H1 (cell line): ENCODE data around the gene GFAP. TPM values are rescaled to one million over a fixed set of nuclear protein-coding genes. Genes with fewer than 3 reads are reported as not detected.

ENCODE experiments used
- CTCF ChIA-PET: fragments of 300-600 bp; sonication (Branson Sonifier 250); formaldehyde crosslinking; loops from one replicate; lab custom pipeline; 2021; ENCODE audit not compliant: partially characterized antibody; lab: Charles Lee
- POLR2A ChIA-PET: fragments of 300-600 bp; sonication (Branson Sonifier 250); formaldehyde crosslinking; loops from one replicate; lab custom pipeline; 2021; ENCODE audit warnings: inconsistent platforms; ENCODE audit not compliant: partially characterized antibody; lab: Charles Lee
- DNase-seq, 2 experiments: peaks; one replicate each; pipeline versions ENCODE4 v3.0.0 to v3.0.0-alpha.2; 2010 to 2022; ENCODE audit warnings: low spot score in 2 of 2, low read depth in 1 of 2, mixed read lengths in 1 of 2
- FAIRE-seq: peaks from 2 replicates; lab custom pipeline; 2011; peaks lifted over from hg19 to GRCh38; lab: Jason Lieb, UNC
- H2AFZ ChIP-seq: 2 replicates; pipeline ENCODE4 v1.8.1; 2012; ENCODE audit warnings: low read length, inconsistent platforms
- H2AK5ac ChIP-seq: 2 replicates; pipeline ENCODE4 v1.6.1; 2013; ENCODE audit warnings: low read depth, low read length
- H2BK120ac ChIP-seq: replicated peaks from 2 replicates; pipeline ENCODE3; 2013; ENCODE audit warnings: low read depth, low read length, inconsistent platforms
- H2BK12ac ChIP-seq: 2 replicates; pipeline ENCODE4 v1.6.1; 2013; ENCODE audit warnings: low read depth, low read length
- H2BK15ac ChIP-seq: 2 replicates; pipeline ENCODE4 v1.6.1; 2013; ENCODE audit warnings: low read length
- H2BK20ac ChIP-seq: 2 replicates; pipeline ENCODE4 v1.6.1; 2013; ENCODE audit warnings: low read length
- H2BK5ac ChIP-seq: 2 replicates; pipeline ENCODE4 v1.6.1; 2013; ENCODE audit warnings: low read depth, low read length
- H3K14ac ChIP-seq: 2 replicates; pipeline ENCODE4 v1.6.1; 2013; ENCODE audit warnings: inconsistent platforms; ENCODE audit not compliant: insufficient read length
- H3K18ac ChIP-seq: 2 replicates; pipeline ENCODE4 v1.6.1; 2013; ENCODE audit warnings: low read length; ENCODE audit errors: extremely low read depth
- H3K23ac ChIP-seq: 2 replicates; pipeline ENCODE4 v1.6.1; 2013; ENCODE audit warnings: inconsistent platforms; ENCODE audit not compliant: insufficient read length
- H3K23me2 ChIP-seq: 2 replicates; pipeline ENCODE4 v1.6.1; 2013; ENCODE audit warnings: low read depth, low read length
- H3K27ac ChIP-seq: 2 replicates; pipeline ENCODE4 v1.6.1; 2011; ENCODE audit warnings: low read depth, low read length, inconsistent platforms
- H3K27me3 ChIP-seq, 4 experiments: replicated peaks in 1 of 4; 1 replicate in 1 of 4; 2 replicates in 3 of 4; pipeline versions ENCODE4 v1.6.1 to v1.8.1; 2011 to 2013; ENCODE audit warnings: low read length in 3 of 4, mild to moderate bottlenecking in 3 of 4, inconsistent platforms in 2 of 4, mixed read lengths in 2 of 4, moderate library complexity in 1 of 4; ENCODE audit not compliant: control insufficient read depth in 3 of 4, insufficient read depth in 3 of 4; ENCODE audit errors: extremely low read depth in 1 of 4
- H3K36me3 ChIP-seq, 4 experiments: 2 replicates each; pipeline versions ENCODE4 v1.6.1 to v1.8.1; 2011 to 2013; ENCODE audit warnings: mild to moderate bottlenecking in 4 of 4, low read length in 3 of 4, moderate library complexity in 2 of 4, control low read depth in 1 of 4, inconsistent platforms in 1 of 4; ENCODE audit not compliant: insufficient read depth in 4 of 4, control insufficient read depth in 2 of 4
- H3K4ac ChIP-seq: replicated peaks from 2 replicates; pipeline ENCODE3; 2013; ENCODE audit warnings: low read length, low read depth, mixed read lengths, inconsistent platforms; ENCODE audit not compliant: insufficient read length
- H3K4me1 ChIP-seq, 4 experiments: replicated peaks in 1 of 4; 1 replicate in 1 of 4; 2 replicates in 3 of 4; pipeline versions ENCODE4 v1.6.1 to v1.8.1; 2011 to 2013; ENCODE audit warnings: low read length in 3 of 4, inconsistent platforms in 2 of 4, mixed read lengths in 1 of 4; ENCODE audit not compliant: insufficient read depth in 4 of 4, control insufficient read depth in 3 of 4
- H3K4me2 ChIP-seq, 2 experiments: 2 replicates each; pipeline versions ENCODE4 v1.6.1 to v1.8.1; 2011 to 2013; ENCODE audit warnings: low read depth in 2 of 2, low read length in 2 of 2, control low read depth in 1 of 2, inconsistent platforms in 1 of 2, mild to moderate bottlenecking in 1 of 2; ENCODE audit not compliant: insufficient read depth in 1 of 2
- H3K4me3 ChIP-seq, 4 experiments: fragments of 200-600, 300-600 bp in 1 of 4; sonication (generic), shearing (Covaris generic), sonication (Bioruptor Twin) in 1 of 4; 2 replicates each; pipeline versions ENCODE4 v1.5.1 to v1.8.1; 2011 to 2016; ENCODE audit warnings: low read length in 4 of 4, low read depth in 3 of 4, control low read depth in 2 of 4, inconsistent platforms in 2 of 4, mild to moderate bottlenecking in 2 of 4, mixed read lengths in 1 of 4, moderate library complexity in 1 of 4; ENCODE audit not compliant: insufficient read depth in 2 of 4; ENCODE audit errors: extremely low read depth in 1 of 4
- H3K56ac ChIP-seq: replicated peaks from 2 replicates; pipeline ENCODE3; 2013; ENCODE audit warnings: low read depth, mild to moderate bottlenecking, mixed read lengths, low read length, inconsistent platforms; ENCODE audit not compliant: insufficient read length
- H3K79me1 ChIP-seq: 2 replicates; pipeline ENCODE4 v1.6.1; 2013; ENCODE audit warnings: low read depth, low read length, control low read depth
- H3K79me2 ChIP-seq, 2 experiments: 2 replicates each; pipeline versions ENCODE4 v1.6.1 to v1.8.1; 2012 to 2013; ENCODE audit warnings: low read length in 2 of 2, mild to moderate bottlenecking in 2 of 2, inconsistent platforms in 1 of 2; ENCODE audit not compliant: insufficient read depth in 2 of 2, control insufficient read depth in 1 of 2
- H3K9ac ChIP-seq, 4 experiments: replicated peaks in 1 of 4; 1 replicate in 1 of 4; 2 replicates in 3 of 4; pipeline versions ENCODE4 v1.6.1 to v1.8.1; 2011 to 2013; ENCODE audit warnings: low read depth in 3 of 4, low read length in 3 of 4, control low read depth in 2 of 4, mild to moderate bottlenecking in 2 of 4, moderate library complexity in 2 of 4, inconsistent platforms in 1 of 4; ENCODE audit errors: extremely low read depth in 1 of 4
- H3K9me3 ChIP-seq, 2 experiments: 2 replicates each; pipeline versions ENCODE4 v1.6.1 to v1.8.1; 2012 to 2013; ENCODE audit warnings: mild to moderate bottlenecking in 2 of 2, moderate library complexity in 2 of 2, control low read depth in 1 of 2, inconsistent platforms in 1 of 2, low read depth in 1 of 2, low read length in 1 of 2, mixed read lengths in 1 of 2; ENCODE audit not compliant: insufficient read depth in 2 of 2
- H4K20me1 ChIP-seq, 2 experiments: replicated peaks in 1 of 2; 2 replicates each; pipeline versions ENCODE3 to v1.8.1; 2011 to 2013; ENCODE audit warnings: inconsistent platforms in 2 of 2, low read length in 2 of 2, mild to moderate bottlenecking in 1 of 2; ENCODE audit not compliant: insufficient read depth in 2 of 2, control insufficient read depth in 1 of 2
- H4K5ac ChIP-seq: 2 replicates; pipeline ENCODE4 v1.6.1; 2013; ENCODE audit warnings: low read length, low read depth, mixed read lengths, inconsistent platforms; ENCODE audit not compliant: insufficient read length
- H4K8ac ChIP-seq: 2 replicates; pipeline ENCODE4 v1.8.0; 2013; ENCODE audit warnings: mild to moderate bottlenecking, moderate library complexity, low read length, inconsistent platforms; ENCODE audit not compliant: insufficient read depth; ENCODE audit errors: extremely low read depth
- H4K91ac ChIP-seq: replicated peaks from 2 replicates; pipeline ENCODE3; 2013; ENCODE audit warnings: low read length, mixed read lengths, inconsistent platforms; ENCODE audit not compliant: insufficient read length
- CHD2 ChIP-seq: IDR thresholded peaks from 2 replicates; pipeline ENCODE4 v1.6.1; 2012; ENCODE audit warnings: low read length, improper control_type of control experiment
- FOSL1 ChIP-seq: IDR thresholded peaks from 2 replicates; pipeline ENCODE4 v1.6.1; 2011; ENCODE audit warnings: mild to moderate bottlenecking, low read depth, low read length, moderate library complexity; ENCODE audit not compliant: insufficient read depth
- GTF2F1 ChIP-seq: IDR thresholded peaks from 2 replicates; pipeline ENCODE4 v1.6.1; 2012; ENCODE audit warnings: low read depth, low read length, improper control_type of control experiment, borderline replicate concordance
- POLR2A ChIP-seq, 2 experiments: IDR thresholded peaks; 1 replicate in 1 of 2; 2 replicates in 1 of 2; pipeline ENCODE4 v1.6.1; 2011; ENCODE audit warnings: low read depth in 2 of 2, low read length in 2 of 2, mild to moderate bottlenecking in 2 of 2; ENCODE audit errors: control extremely low read depth in 1 of 2
- RNF2 ChIP-seq: fragments of 200-900, 300-1000 bp; sonication (generic); IDR thresholded peaks from 2 replicates; pipeline ENCODE4 v1.7.1; 2016; ENCODE audit warnings: borderline replicate concordance, low read depth, mild to moderate bottlenecking, antibody characterized with exemption, low read length; ENCODE audit not compliant: poor library complexity, severe bottlenecking; ENCODE audit errors: missing control alignments
- SP1 ChIP-seq: IDR thresholded peaks from 2 replicates; pipeline ENCODE4 v1.6.1; 2011; ENCODE audit warnings: low read depth, low read length
- TBP ChIP-seq: IDR thresholded peaks from 2 replicates; pipeline ENCODE4 v1.6.1; 2011; ENCODE audit warnings: low read depth, low read length, improper control_type of control experiment
- ZNF274 ChIP-seq: IDR thresholded peaks from 2 replicates; pipeline ENCODE4 v1.7.0; 2012; ENCODE audit warnings: low read length, borderline replicate concordance; ENCODE audit errors: extremely low read depth
- WGBS, 2 experiments: shearing (Covaris generic) in 1 of 2; methylation state at CpG; one replicate each; pipeline versions ENCODE4 v1.1.6 to v1.1.7; 2013 to 2015; ENCODE audit warnings: low lambda C conversion rate in 2 of 2, mixed read lengths in 2 of 2, inconsistent platforms in 1 of 2, low coverage in 1 of 2, missing lambda C conversion rate in 1 of 2; ENCODE audit not compliant: insufficient replicate concordance in 2 of 2, insufficient coverage in 1 of 2, insufficient read length in 1 of 2; ENCODE audit errors: extremely low coverage in 1 of 2, missing lambda C conversion rate in 1 of 2; 5-methylcytosine and 5-hydroxymethylcytosine counted together
- polyA plus RNA-seq, 7 experiments: library from polyadenylated mRNA; depleted of rRNA in 3 of 7; stranded (reverse) in 5 of 7; unstranded in 2 of 7; fragments of >200 nt in 5 of 7; fragments of 200-250 nt in 2 of 7; gene quantifications; 1 replicate in 5 of 7; 2 replicates in 1 of 7; 4 replicates in 1 of 7; pipeline versions ENCODE4 v1.2.1 to v1.2.3, GENCODE V29; 2011 to 2013; ENCODE audit warnings: missing spikeins in 2 of 7, mixed read lengths in 2 of 7
- total RNA-seq: library from RNA; stranded (reverse); fragmentation: NEBNext Ultra II Directional; extraction: Animal tissue kit (Norgen Biotek cat#: 25700); gene quantifications from 2 replicates; pipeline ENCODE4 v1.2.1, GENCODE V29; 2021
- TF ChIP-seq, protein P1 (sequence below), 3 experiments: IDR thresholded peaks; 1 replicate in 2 of 3; 2 replicates in 1 of 3; pipeline versions ENCODE4 v1.5.1 to v1.6.1; 2011; ENCODE audit warnings: low read length in 3 of 3, mild to moderate bottlenecking in 3 of 3, inconsistent platforms in 2 of 3, low read depth in 1 of 3, moderate library complexity in 1 of 3; ENCODE audit not compliant: insufficient read depth in 1 of 3; ENCODE audit errors: control extremely low read depth in 1 of 3

Gene GFAP
- total and polyA plus RNA-seq, 2 of the 8 experiments (the other 6 are each of a cell fraction or from before 2014, with no cell fraction given) = 1.3 to 1.5 TPM

DNA sequence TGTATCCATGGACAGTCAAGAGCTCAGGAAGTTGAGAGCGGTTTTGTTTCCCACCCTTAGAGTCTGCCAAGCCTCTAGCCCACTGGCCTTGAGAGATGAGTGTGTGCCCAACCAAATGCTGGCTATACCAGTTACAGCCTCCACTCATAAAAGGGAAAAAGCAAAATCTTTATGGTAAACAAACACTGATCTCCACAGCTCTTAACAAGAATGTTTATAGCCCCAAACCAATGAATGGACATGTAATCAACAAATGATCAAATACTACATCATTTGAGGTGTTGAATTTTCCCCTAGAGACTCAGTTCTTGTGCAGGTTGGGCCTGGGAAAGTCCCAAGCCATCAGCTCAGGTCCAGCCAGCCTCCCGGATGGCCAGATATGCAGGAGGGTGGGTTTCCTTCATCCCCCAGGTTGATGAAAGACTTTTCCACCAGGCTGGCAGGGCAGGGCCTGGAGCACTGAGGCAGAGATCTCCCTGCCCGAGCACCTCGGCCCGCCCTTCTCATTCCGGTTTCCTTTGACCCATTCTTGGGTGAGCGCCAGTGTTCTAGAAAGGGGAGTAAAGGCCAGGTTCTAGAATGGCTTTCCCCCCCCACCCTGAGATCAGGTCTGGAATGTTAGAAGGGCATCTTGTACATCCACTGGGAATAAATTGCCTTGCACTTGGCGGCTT is 12.2 kb downstream of the GFAP start:
- no peak overlapping the region for H3K4ac ChIP-seq
- 95% methylated on average over 8 of the region's 8 CpGs; no CpG with 5 or more reads in 1 of the 2 experiments for WGBS, 2 experiments
- no peak overlapping the region for H3K14ac ChIP-seq
- no peak overlapping the region for H2BK12ac ChIP-seq
- DNase-seq (no peak), FAIRE-seq (no peak)
- ChIA-PET CTCF (interaction anchor here (1.0 to 5.8 kb wide), 4 partner anchors 8 to 119 kb away, joined by 3 to 36 read pairs (median 14); no protein-coding TSS in a partner anchor), POLR2A (interaction anchor here (0.8 to 1.8 kb wide), 4 partner anchors 11 to 245 kb away, joined by 3 to 4 read pairs (median 4); partner anchors contain the start of gene HEXIM1)
- no peaks in the 10 kb centered on the region for H4K20me1 ChIP-seq
- no peak overlapping the region for H4K5ac ChIP-seq
- H2BK20ac ChIP-seq = no peak overlapping the region
- TF ChIP-seq GTF2F1 (no peak), SP1 (no peak), CHD2 (no peak), RNF2 (no peak), FOSL1 (no peak), TBP (no peak), POLR2A (IDR thresholded peaks at IDR 0.05; ENCODE audit: control extremely low read depth in 1 of 2, low read depth in 2 of 2, low read length in 2 of 2) (no peak), ZNF274 (no peak)
- TF ChIP-seq, protein P1, sequence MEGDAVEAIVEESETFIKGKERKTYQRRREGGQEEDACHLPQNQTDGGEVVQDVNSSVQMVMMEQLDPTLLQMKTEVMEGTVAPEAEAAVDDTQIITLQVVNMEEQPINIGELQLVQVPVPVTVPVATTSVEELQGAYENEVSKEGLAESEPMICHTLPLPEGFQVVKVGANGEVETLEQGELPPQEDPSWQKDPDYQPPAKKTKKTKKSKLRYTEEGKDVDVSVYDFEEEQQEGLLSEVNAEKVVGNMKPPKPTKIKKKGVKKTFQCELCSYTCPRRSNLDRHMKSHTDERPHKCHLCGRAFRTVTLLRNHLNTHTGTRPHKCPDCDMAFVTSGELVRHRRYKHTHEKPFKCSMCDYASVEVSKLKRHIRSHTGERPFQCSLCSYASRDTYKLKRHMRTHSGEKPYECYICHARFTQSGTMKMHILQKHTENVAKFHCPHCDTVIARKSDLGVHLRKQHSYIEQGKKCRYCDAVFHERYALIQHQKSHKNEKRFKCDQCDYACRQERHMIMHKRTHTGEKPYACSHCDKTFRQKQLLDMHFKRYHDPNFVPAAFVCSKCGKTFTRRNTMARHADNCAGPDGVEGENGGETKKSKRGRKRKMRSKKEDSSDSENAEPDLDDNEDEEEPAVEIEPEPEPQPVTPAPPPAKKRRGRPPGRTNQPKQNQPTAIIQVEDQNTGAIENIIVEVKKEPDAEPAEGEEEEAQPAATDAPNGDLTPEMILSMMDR (IDR thresholded peaks at IDR 0.05; ENCODE audit: control extremely low read depth in 1 of 3, insufficient read depth in 1 of 3, low read depth in 1 of 3, low read length in 3 of 3) = no peak
- H3K9ac ChIP-seq = no peak overlapping the region
- H2AFZ ChIP-seq = no peak overlapping the region
- no peaks in the 10 kb centered on the region for H3K36me3 ChIP-seq
- no peak overlapping the region for H4K91ac ChIP-seq
- no peak overlapping the region for H2BK5ac ChIP-seq
- H3K4me1 ChIP-seq = peaks cover 0 to 5% (median 3%) of the 10 kb centered on the region in 4 experiments; a peak in 3 of 7 replicates
- H3K79me2 ChIP-seq = peaks cover 0 to 10% of the 10 kb centered on the region in 2 experiments; a peak in 2 of 4 replicates
- no peak overlapping the region for H3K27ac ChIP-seq
- peaks cover 4% of the 10 kb centered on the region; the same call in 1 of the 2 replicates for H3K23me2 ChIP-seq
- H2BK15ac ChIP-seq = no peak overlapping the region
- no peak overlapping the region for H2BK120ac ChIP-seq
- no peak overlapping the region for H3K4me3 ChIP-seq
- H3K27me3 ChIP-seq = no peaks in the 10 kb centered on the region; a peak in 1 of 7 replicates
- no peak overlapping the region for H4K8ac ChIP-seq
- no peak overlapping the region for H3K18ac ChIP-seq
- H3K4me2 ChIP-seq = no peak overlapping the region
- no peak overlapping the region for H3K56ac ChIP-seq
- no peak overlapping the region for H3K23ac ChIP-seq
- 0 out of 2 replicates have a peak, but pooled peaks cover 2% of the 10 kb centered on the region for H3K79me1 ChIP-seq
- no peak overlapping the region for H2AK5ac ChIP-seq
- no peaks in the 10 kb centered on the region for H3K9me3 ChIP-seq
